ENCODE data around the gene HERC4.

- TF ChIP-seq CTCF (IDR thresholded peaks at IDR 0.05) (no peak), POLR2A (IDR thresholded peaks at IDR 0.05) (no peak)
Measured at GRCh38 chr10:68107651-68108050, 32.6 kb upstream of the HERC4 start.

Measured in lower leg skin (tissue), 3 donors.